Measurements from ENCODE around the gene TMEM140.
A peak's percentile ranks its signal among the peaks of the same experiment; 100 is the strongest.
"Not testable (repeated sequence)": the region's sequence is repeated elsewhere in the genome, so short reads cannot be mapped to it uniquely, and the experiment has no call there.

The TMEM140 gene

GRCh38 chr7:135195968-135196629 is 48.2 kb downstream of the TMEM140 start:
- no peak for DNase-seq

- no peak for DNase-seq
These were observed 49.5 kb downstream of the TMEM140 start for GRCh38 chr7:135197343-135197742.

GRCh38 chr7:135197906-135198655 is 50.2 kb downstream of the TMEM140 start:
- no peak for DNase-seq

- no peak for DNase-seq
These were observed 51.6 kb downstream of the TMEM140 start for GRCh38 chr7:135199439-135199838.

- DNase-seq = no peak
These were observed 53.0 kb downstream of the TMEM140 start for GRCh38 chr7:135200821-135201331.

DNA sequence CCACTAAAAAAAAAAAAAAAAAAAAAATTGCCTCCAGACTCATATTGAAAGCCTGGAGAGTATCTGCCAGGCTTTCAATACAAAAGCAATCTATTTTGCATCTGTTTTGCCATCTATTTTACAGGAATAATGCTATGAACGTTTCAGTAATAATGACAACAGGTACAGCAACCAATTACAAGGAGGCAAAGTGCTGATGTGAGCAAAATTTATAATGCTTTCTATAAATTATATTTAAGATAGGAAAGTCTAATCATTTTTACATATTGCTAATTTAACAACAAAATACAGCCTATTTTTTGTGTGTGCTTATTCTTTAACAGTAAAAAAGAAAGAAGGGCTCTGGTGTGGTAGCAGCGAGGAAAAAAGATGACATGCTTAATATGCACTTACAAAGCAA is 53.5 kb downstream of the TMEM140 start:
- DNase-seq = no peak

DNA sequence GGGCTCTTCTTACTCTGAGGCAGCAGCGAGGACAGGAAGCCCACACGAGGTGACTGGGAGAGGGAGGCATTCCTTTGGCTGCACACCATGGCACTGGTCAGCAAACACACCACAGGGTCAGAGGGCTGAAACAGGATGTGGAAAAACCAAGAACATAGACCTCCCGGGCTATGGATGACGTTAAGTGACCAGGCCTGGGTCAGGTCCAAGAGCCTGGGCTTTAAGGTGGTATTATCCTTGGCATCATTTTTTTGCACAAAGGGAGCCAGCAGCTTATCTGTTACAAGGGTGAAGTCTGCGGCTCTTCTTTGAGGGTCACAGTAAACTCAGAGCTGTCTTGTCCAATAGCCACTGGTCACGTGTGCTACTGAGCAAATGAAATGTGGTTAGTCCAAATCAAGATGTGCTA is 56.5 kb downstream of the TMEM140 start:
- no peak for DNase-seq

DNA sequence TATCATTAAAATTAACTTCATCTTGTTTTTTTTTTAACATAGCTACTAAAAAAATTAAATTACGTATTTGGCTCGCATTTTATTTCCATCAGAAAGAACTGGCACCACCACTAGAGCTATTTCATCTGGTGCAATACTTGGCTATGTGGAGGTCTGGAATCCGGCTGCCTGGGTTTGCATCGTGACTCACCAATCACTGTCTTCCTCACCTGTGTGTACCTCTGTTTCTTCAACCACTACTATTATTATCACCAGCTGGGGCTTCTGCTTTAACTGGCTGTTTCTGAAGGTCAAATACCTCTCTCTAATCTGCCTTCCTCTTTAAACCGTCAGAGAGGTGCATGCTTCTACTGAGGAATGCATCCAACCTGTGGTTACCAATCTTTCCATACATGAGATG is 57.0 kb downstream of the TMEM140 start:
- no peak for DNase-seq

- DNase-seq = no peak
These were observed 58.0 kb downstream of the TMEM140 start for GRCh38 chr7:135205850-135206249.

DNA sequence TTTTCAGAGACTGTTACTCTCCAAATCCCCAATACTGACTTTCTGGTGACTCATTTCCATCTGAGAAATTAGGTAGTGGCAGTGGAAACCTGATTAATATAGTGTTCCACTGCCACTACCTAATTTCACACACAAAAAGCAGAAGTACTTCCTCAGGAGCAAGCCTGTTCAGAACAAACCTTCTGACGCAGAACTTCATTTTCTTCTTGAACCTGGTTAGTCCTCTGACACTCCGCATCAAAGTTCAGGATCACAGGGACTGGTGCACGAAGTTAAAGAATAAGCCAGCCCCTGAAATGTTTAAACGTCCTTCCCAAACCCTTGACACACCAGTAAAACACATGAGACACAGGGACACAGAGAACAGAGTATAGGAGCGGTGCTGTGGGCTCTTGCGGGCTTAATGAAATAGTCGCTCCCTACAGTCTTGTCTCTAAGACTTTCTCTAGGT is 59.1 kb downstream of the TMEM140 start:
- DNase-seq = no peak

- DNase-seq = peak; percentile 64
These were observed 59.7 kb downstream of the TMEM140 start for GRCh38 chr7:135207406-135208101.

- DNase-seq = peak; percentile 50
These were observed 60.4 kb downstream of the TMEM140 start for GRCh38 chr7:135208102-135208793.

DNA sequence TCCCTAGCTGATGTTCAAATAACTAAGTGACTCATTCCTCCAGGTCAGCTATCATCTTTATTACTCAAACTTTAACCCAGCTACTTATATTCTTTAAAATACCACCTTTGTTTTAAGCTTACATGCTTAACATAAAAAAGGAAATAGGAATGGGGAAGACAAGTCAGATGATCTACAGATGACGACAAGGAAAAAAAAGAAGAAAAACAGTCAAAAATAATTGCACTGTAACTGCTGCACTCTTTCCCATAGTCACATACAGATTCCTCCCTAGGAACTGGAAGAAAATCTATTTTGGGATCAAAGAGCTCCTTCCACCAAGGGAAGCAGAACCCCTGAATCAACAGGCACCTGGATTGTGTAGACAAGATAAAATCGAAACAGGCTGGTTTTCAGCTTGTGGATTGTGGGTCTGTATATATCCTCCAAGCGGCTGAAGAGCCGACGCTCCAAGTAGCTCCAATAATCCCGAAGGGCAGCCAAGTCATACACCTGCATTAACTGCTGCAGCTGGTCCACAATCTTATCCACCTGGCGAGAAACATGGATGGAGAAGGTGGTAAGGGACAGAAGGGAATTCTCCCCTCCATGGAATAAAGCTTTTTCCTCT is 61.5 kb downstream of the TMEM140 start:
- no peak for DNase-seq

GRCh38 chr7:135210888-135211178 is 63.0 kb downstream of the TMEM140 start:
- DNase-seq = peak; percentile 42

GRCh38 chr7:135211179-135211945 is 63.5 kb downstream of the TMEM140 start, which contains the start of gene WDR91:
Gene WDR91, minus strand, starts transcription at chr7:135211526. Its CDS starts 24 bp downstream, at chr7:135211502.
- peak; percentile 89 for DNase-seq

- DNase-seq = not testable (repeated sequence)
These were observed 64.2 kb downstream of the TMEM140 start for GRCh38 chr7:135211946-135212685.

GRCh38 chr7:135213831-135214230 is 66.0 kb downstream of the TMEM140 start:
- no peak for DNase-seq

DNA sequence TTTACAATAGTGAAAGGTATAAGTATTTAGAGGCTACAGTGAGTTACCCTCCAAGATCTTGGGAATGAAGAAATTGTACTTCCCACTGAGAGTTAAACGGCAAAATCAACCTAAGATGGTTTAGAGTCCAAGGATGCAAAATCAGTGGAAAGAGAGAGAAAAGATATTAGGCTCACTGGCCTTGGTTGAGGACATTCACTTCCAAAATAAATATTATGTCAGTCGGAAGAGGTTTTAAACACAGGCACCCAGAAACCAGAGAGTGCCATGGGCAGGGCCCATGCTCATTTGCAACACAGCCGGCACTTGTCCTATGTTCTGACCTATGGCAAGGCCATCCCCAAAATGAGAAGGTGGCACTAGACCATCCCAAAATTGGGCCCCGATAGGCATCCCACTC is 67.3 kb downstream of the TMEM140 start:
- DNase-seq = no peak

DNA sequence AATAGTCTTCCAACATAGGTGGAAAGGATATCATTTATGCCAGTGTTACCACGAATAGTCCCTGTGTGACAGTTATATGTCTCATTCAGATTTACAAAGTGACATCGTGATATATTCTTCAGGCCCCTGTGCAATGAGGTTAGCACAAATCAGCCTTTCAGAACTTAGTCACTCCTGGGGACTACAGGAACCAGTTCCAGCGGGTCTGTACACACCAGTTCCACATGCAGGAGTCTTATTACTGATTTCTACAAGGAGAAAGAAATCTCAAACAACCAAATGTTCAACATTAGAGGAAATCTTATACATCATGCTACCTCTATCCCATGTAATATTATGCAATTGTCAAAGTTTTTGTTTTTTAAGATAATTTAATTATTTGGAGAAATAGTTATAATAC is 67.8 kb downstream of the TMEM140 start:
- no peak for DNase-seq
